Lung (tissue), 12 donors: ENCODE data around the gene LMTK2. TPM values are rescaled to one million over a fixed set of nuclear protein-coding genes. Genes with fewer than 3 reads are reported as not detected.

Experiments
- ATAC-seq: fragments of 200-7000 bp; cut with Tn5 transposase; one replicate; pipeline ENCODE4 v1.9.1; 2020; ENCODE audit warnings: moderate number of reproducible peaks; ENCODE audit not compliant: insufficient read depth, low FRiP score
- DNase-seq, 3 donors: peaks; one replicate each; pipeline ENCODE4 v3.0.0-alpha.2; 2013 to 2017
- H3K27ac ChIP-seq, 2 donors: one replicate each; pipeline ENCODE4 v1.5.1; 2013; ENCODE audit warnings: mild to moderate bottlenecking in 2 of 2, moderate library complexity in 2 of 2, control low read depth in 1 of 2, inconsistent platforms in 1 of 2, low read depth in 1 of 2, low read length in 1 of 2
- H3K27me3 ChIP-seq, 3 donors: one replicate each; pipeline ENCODE4 v1.5.1; 2013; ENCODE audit warnings: low read length in 2 of 3; ENCODE audit not compliant: control insufficient read depth in 3 of 3, insufficient read depth in 3 of 3
- H3K36me3 ChIP-seq, 4 donors: one replicate each; pipeline ENCODE4 v1.5.1; 2013; ENCODE audit warnings: low read length in 4 of 4, mild to moderate bottlenecking in 1 of 4, moderate library complexity in 1 of 4; ENCODE audit not compliant: control insufficient read depth in 4 of 4, insufficient read depth in 4 of 4
- H3K4me1 ChIP-seq, 5 donors: one replicate each; pipeline ENCODE4 v1.5.1; 2013; ENCODE audit warnings: low read length in 5 of 5, mild to moderate bottlenecking in 2 of 5, moderate library complexity in 1 of 5; ENCODE audit not compliant: control insufficient read depth in 5 of 5, insufficient read depth in 5 of 5
- H3K4me3 ChIP-seq: one replicate; pipeline ENCODE4 v1.5.1; 2013; ENCODE audit warnings: mild to moderate bottlenecking, control low read depth, moderate library complexity
- H3K9ac ChIP-seq, 2 donors: one replicate each; pipeline ENCODE4 v1.5.1; 2013; ENCODE audit warnings: low read length in 2 of 2, control low read depth in 1 of 2; ENCODE audit not compliant: insufficient read depth in 1 of 2
- H3K9me3 ChIP-seq, 4 donors: one replicate each; pipeline ENCODE4 v1.5.1; 2013; ENCODE audit warnings: low read length in 3 of 4, mild to moderate bottlenecking in 1 of 4, moderate library complexity in 1 of 4; ENCODE audit not compliant: control insufficient read depth in 4 of 4, insufficient read depth in 3 of 4
- WGBS, 2 donors: extraction: QIAGEN DNeasy Blood & Tissue Kit; methylation state at CpG; one replicate each; pipeline ENCODE4 v1.1.7; 2013; 5-methylcytosine and 5-hydroxymethylcytosine counted together
- polyA plus RNA-seq, 2 donors: library from polyadenylated mRNA; stranded (reverse); fragments of 200-250 nt; gene quantifications; one replicate each; pipeline ENCODE4 v1.2.1, GENCODE V29; 2013
- total RNA-seq, 2 donors: library from RNA; depleted of rRNA in 1 of 2; stranded (reverse); fragments of >200 nt in 1 of 2; gene quantifications; one replicate each; pipeline ENCODE4 v1.2.1, GENCODE V29; 2014 to 2021
- TF ChIP-seq, protein P1 (sequence below): IDR thresholded peaks from 2 replicates; pipeline ENCODE4 v1.5.1; 2012; ENCODE audit warnings: mild to moderate bottlenecking; ENCODE audit errors: control extremely low read depth, extremely low read depth
- donor health status: control.
- donor health status: control.
- donor health status: Bipolar disorder and iron deficiency.
- donor health status: healthy.
- donor health status: DM: yes; HTN: yes; CAD: no.

Gene LMTK2
- total and polyA plus RNA-seq, 4 donors = 6.6 to 25.8 (median 15.7) TPM

- Histone ChIP-seq H3K4me1 (no peaks in the 10 kb centered on the region), H3K27me3 (no peaks in the 10 kb centered on the region), H3K9ac (no peak overlapping the region), H3K4me3 (no peak overlapping the region), H3K27ac (no peak overlapping the region), H3K36me3 (peaks cover 0 to 18% (median 0%) of the 10 kb centered on the region in 4 donors), H3K9me3 (no peaks in the 10 kb centered on the region)
- DNase-seq (no peak), ATAC-seq (no peak)
- 9% methylated on average over 36 to 46 of the region's 49 CpGs for WGBS, 2 donors
- TF ChIP-seq, protein P1, sequence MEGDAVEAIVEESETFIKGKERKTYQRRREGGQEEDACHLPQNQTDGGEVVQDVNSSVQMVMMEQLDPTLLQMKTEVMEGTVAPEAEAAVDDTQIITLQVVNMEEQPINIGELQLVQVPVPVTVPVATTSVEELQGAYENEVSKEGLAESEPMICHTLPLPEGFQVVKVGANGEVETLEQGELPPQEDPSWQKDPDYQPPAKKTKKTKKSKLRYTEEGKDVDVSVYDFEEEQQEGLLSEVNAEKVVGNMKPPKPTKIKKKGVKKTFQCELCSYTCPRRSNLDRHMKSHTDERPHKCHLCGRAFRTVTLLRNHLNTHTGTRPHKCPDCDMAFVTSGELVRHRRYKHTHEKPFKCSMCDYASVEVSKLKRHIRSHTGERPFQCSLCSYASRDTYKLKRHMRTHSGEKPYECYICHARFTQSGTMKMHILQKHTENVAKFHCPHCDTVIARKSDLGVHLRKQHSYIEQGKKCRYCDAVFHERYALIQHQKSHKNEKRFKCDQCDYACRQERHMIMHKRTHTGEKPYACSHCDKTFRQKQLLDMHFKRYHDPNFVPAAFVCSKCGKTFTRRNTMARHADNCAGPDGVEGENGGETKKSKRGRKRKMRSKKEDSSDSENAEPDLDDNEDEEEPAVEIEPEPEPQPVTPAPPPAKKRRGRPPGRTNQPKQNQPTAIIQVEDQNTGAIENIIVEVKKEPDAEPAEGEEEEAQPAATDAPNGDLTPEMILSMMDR = no peak
These were observed 104.0 kb downstream of the LMTK2 start for GRCh38 chr7:98210513-98211220.

- H3K9ac ChIP-seq = no peak within 1 kb of the TSS
- H3K27me3 ChIP-seq = no peaks in the 10 kb centered on the region
- H3K4me3 ChIP-seq = no peak within 1 kb of the TSS
- TF ChIP-seq, protein P1 = no peak
- no peaks in the 10 kb centered on the region for H3K4me1 ChIP-seq
- WGBS, 2 donors = 3 to 5% methylated on average over 17 to 40 of the region's 45 CpGs
- H3K36me3 ChIP-seq = peaks cover 0 to 22% (median 0%) of the 10 kb centered on the region in 4 donors
- H3K27ac ChIP-seq = no peak within 1 kb of the TSS
- DNase-seq (no peak), ATAC-seq (peak; percentile 35)
- H3K9me3 ChIP-seq = no peaks in the 10 kb centered on the region
These were observed 104.6 kb downstream of the LMTK2 start, which contains the start of gene BHLHA15 for GRCh38 chr7:98211221-98211675. Gene BHLHA15, plus strand, starts transcription at chr7:98211439. Its CDS starts 871 bp downstream, at chr7:98212310.

GRCh38 chr7:98211676-98212531 is 105.2 kb downstream of the LMTK2 start:
- WGBS, 2 donors = 83 to 89% methylated on average over 49 of the region's 49 CpGs
- Histone ChIP-seq H3K27ac (no peak overlapping the region), H3K4me1 (no peaks in the 10 kb centered on the region), H3K27me3 (no peaks in the 10 kb centered on the region), H3K4me3 (no peak overlapping the region), H3K9me3 (no peaks in the 10 kb centered on the region), H3K36me3 (peaks cover 0 to 20% (median 0%) of the 10 kb centered on the region in 4 donors), H3K9ac (no peak overlapping the region)
- no peak for ATAC-seq
- TF ChIP-seq, protein P1 = no peak
- no peak for DNase-seq
